Hematopoietic multipotent progenitor cell treated with erythropoietin and hydrocortisone succinate and interleukin-3 and kit ligand, for 4 days (in vitro differentiated cells): Measurements from ENCODE around the gene CAMTA1.
A peak's percentile ranks its signal among the peaks of the same experiment; 100 is the strongest.

Source experiments
- DNase-seq: peaks from one replicate; pipeline ENCODE4 v3.0.0-alpha.2; 2015

CAMTA1 gene

GRCh38 chr1:6777813-6778212 is 7.4 kb upstream of the CAMTA1 start:
- DNase-seq, result no peak

DNA sequence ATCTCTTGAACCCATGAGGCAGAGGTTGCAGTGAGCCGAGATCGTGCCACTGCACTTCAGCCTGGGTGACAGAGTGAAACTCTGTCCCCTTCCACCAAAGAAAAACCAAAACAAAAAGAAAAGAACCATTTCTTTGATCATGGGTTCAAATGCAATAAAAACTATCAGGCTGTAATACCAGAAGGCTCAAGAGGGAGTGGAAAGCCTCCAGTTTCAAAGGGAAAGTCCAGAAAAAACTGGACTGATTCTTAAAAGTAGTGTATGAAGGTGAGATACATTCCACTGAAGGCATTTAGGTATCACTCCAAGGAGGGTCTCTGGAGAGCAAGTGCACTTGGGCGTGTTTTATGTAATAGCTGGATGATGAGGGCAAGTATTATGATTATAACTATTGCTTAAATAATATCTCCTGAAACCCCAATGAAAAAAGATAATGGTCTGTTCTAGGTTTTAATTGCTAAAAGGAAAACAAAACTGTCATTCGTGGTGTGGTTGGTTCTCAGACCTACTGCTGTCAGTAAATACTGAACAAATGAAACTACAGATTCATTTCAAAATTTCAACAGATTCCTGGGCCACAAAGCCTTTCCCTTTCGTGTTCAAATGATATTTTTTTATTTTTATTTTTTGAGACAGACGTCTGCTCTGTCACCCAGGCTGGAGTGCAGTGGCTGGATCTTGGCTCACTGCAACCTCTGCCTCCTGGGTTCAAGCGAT is 6.0 kb upstream of the CAMTA1 start:
- no peak for DNase-seq

DNA sequence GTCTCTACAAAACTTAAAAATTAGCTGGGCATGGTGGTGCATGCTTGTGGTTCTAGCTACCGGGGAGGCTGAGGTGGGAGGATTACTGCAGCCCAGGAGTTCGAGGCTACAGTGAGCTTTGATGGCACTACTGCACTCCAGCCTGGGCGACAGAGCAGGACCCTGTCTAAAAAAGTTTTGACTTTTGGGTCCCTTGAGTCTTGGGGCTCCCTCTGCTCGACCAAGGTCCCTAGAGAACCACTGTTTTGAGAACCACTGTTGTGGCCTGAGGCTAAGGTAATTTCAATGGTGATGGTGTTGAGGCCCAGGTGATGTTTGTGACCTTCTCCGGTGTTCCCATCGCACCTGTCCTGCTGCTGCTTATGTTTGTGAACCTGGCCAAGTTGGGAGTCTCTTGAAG is 3.1 kb upstream of the CAMTA1 start:
- DNase-seq, result no peak

GRCh38 chr1:6783221-6783620 is 2.0 kb upstream of the CAMTA1 start:
- peak; percentile 57 for DNase-seq

- peak; percentile 55 for DNase-seq
Observed at GRCh38 chr1:6783936-6784559, 1.2 kb upstream of the CAMTA1 start.

DNA sequence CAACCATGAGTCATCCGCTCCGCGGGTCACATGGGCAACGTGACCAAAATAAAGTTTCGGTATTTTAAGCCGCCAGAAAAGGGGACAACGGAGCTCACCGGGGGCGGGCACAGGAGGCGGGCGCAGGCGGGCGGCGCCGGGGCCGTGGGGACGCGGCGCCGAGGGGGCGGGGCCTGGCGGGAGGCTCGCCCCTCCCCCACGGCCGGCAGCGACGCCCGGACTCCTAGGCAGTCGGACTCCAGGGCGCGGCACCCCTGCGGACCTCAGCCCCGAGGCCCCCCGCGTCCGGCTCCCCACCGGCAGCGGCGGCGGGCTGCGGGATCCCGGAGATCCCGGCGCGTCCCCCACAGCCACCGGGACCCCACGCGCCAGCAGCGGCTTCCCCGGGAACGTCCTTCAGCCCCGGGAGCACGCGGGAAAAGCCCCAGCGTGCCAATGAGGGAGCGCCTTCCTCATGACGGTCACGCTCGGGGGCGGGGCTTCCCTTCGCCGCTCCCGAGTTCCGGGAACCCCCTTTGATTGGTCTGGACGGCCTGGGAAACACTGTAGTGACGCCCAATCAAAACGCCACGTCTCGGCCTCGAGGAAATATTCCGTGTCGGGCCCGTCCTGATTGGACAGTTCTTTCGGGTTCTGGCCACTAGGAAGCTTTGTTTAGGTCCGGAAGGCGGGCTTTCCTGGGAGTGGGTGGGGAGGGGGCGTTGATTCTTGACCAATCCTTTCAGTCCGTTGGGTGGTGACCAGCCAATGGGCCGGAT is 515 bp upstream of the CAMTA1 start:
- peak; percentile 100 for DNase-seq

DNA sequence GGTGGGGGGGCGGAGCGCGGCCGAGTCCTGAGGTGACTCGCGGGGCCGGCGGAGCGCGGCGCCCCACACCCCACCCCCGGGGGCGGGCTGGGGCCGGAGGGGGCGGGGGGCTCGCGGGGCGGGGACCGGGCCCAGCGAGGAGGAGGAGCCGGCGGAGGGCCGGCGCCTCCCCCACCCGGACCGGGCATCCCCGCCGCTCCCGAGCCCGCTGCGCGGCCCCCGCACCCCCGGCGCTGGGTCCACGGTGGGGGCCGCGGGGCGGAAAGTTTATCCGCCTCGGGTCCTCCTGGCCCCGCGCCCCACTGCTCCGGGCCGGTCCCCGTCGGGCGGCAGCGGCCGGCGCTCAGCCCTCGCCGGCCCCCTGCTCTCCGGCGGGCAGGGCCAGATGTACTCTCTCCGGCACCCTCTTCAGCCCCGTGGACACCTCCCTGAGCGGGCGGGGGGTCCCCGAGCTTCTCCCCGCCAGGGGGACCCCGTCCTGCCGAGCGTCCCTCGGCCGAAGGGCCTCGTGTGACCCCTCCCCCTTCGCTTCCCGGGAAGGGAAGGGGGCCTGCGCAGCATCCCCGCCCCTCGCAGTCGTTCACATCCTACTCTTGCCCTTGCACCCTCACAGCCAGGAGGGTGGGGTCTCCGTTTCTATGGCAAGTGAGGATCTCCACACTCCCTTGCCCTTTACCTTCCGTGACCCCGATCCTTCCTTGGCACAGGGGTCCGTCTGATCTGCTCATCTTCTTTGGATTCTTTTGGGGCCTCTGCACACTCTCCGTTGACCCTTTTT is 663 bp downstream of the CAMTA1 start:
- DNase-seq, result peak; percentile 62

- no peak for DNase-seq
Observed at GRCh38 chr1:6788946-6789345, 3.7 kb downstream of the CAMTA1 start.

DNA sequence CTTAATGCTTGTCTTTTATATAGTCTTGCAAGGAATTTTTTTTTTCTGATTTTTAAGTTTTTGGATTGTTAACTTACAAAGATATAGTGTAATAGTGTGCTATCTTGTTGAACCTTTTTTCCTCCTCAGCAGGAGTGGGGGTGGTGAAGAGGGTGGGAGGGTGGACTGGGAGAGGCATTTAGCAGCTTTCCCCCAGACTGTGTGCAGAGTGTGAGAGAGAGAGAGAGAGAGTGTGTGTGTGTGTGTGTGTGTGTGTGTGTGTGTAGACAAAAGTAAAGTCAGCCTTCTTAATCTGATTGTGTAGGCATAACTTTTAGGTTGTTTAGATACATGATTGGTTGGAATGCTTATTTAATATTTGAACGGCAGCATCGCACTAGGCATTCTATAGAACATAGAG is 4.9 kb downstream of the CAMTA1 start:
- peak; percentile 57 for DNase-seq

DNA sequence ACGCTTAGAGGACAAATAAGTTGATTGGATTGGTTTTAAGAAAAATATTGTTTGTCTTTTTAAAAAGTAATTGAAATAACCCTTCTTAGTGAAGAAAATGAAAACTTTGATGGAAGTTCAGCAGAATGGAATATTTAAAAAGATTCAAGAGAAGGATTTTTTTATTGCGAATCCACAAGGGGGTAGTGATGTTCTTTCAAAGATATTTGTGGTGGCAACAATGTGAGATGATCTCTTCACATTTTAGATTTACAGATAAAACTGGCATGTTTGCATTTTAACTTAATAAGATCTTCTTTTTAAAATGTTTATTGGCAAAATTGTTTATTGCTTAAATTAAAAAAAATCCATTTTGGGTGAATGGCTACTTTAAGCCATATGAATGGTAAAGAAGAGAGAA is 8.9 kb downstream of the CAMTA1 start:
- DNase-seq, result peak; percentile 78

DNA sequence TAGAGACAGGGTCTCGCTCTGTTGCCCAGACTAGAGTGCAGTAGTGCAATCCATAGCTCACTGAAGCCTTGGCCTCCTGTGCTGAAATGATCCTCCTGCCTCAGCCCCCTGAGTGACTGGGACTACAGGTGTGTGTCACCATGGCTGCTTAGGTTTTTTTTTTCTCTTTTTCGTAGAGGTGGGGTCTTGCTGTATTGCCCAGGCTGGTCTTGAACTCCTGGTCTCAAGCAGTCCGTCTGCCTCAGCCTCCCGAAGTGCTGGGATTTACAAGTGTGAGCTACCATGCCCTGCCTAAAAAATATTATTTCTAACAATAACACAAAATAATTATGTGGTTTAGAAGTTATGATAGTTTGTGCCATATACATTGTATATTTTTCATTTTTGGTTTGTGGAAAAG is 9.9 kb downstream of the CAMTA1 start:
- DNase-seq, result no peak

DNA sequence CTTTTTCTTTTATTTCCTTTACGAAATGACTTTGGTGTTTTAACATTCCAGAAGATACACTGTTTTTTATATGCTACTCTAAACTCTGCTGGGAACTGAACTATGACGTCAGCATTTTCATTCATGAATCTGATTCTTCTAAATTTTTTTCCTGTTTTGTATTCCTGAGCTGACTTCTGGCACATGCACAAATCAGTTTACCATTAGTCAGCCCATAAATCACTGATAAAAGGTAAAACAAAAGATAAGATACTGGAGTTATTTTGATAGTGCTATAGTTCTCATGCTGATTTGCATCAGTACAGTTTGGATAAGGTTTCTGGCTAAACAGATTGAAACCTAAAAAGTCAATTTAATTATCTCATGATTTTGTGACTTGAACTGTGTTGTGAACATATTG is 10.4 kb downstream of the CAMTA1 start:
- no peak for DNase-seq

GRCh38 chr1:6796095-6796494 is 10.8 kb downstream of the CAMTA1 start:
- no peak for DNase-seq

GRCh38 chr1:6799499-6799898 is 14.2 kb downstream of the CAMTA1 start:
- no peak for DNase-seq

- peak; percentile 42 for DNase-seq
Observed at GRCh38 chr1:6800745-6801144, 15.5 kb downstream of the CAMTA1 start.

- DNase-seq, result no peak
Observed at GRCh38 chr1:6801199-6801598, 15.9 kb downstream of the CAMTA1 start.

- DNase-seq, result peak; percentile 26
Observed at GRCh38 chr1:6801966-6802365, 16.7 kb downstream of the CAMTA1 start.

DNA sequence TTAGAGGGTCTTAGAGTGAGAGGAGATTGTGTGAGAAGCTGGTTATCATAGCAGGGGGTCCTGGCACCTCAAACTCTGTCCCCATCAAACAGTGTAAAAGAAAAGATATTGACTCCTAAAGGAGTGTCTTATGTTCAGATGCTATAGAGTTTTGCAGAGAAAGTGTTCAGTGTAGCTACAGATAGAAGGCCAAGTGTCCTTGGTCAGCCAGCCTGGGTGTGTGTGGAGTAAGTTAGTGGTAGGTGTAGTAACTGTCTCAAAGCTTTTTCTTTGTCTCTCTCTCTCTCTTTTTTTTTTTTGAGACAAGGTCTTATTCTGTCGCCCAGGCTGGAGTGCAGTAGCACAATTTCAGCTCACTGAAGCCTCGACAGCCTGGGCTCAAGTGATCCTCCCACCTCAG is 17.2 kb downstream of the CAMTA1 start:
- DNase-seq, result no peak

DNA sequence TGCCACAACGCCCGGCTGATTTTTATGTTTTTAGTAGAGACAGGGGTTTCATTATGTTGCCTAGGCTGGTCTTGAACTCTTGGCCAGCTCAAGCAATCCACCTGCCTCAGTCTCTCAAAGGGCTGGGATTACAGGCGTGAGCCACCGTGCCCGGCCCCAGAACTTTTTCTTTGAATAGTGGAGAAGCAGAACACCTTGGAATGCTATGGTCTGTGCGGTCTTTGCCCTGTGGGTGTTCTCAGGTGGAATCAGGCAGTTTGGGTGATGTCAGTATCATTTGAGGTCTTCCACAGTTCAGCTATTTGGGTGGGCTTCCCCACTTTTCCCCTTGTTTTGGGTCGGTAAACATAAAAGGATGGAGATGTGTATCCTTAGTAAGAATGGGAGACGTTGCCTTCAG is 17.6 kb downstream of the CAMTA1 start:
- no peak for DNase-seq

- DNase-seq, result no peak
Observed at GRCh38 chr1:6803357-6803756, 18.1 kb downstream of the CAMTA1 start.

- DNase-seq, result no peak
Observed at GRCh38 chr1:6805004-6805416, 19.8 kb downstream of the CAMTA1 start.

GRCh38 chr1:6807782-6808181 is 22.5 kb downstream of the CAMTA1 start:
- no peak for DNase-seq

GRCh38 chr1:6809461-6809860 is 24.2 kb downstream of the CAMTA1 start:
- DNase-seq, result no peak
